ENCODE data around the gene WNK1. TPM values are rescaled to one million over a fixed set of nuclear protein-coding genes. Genes with fewer than 3 reads are reported as not detected.

The WNK1 gene
- total and polyA plus RNA-seq, 12 donors, result 14.2 to 315 (median 123) TPM

- DNase-seq, result no peak
- Histone ChIP-seq H3K4me3 (no peak overlapping the region), H3K4me1 (replicated peaks in 1 of 2) (peaks cover 4% of the 10 kb centered on the region in 2 donors), H3K27ac (no peak overlapping the region), H3K36me3 (replicated peaks in 1 of 2) (no peaks in the 10 kb centered on the region), H3K9me3 (replicated peaks in 1 of 3) (no peaks in the 10 kb centered on the region), H3K27me3 (no peaks in the 10 kb centered on the region)
- 86 to 98% (median 95%) methylated on average over 3 of the region's 3 CpGs for WGBS, 4 donors
- TF ChIP-seq CTCF (IDR thresholded peaks at IDR 0.05) (no peak), POLR2A (IDR thresholded peaks at IDR 0.05) (no peak)
- intact Hi-C loops (cut with DNase I), result loop anchor here in 1 of 2 donors (10.0 kb wide), 1 partner anchor 109 kb away; the partner anchor contains the start of gene RAD52
Observed at GRCh38 chr12:835754-836518, 83.6 kb downstream of the WNK1 start.

- intact Hi-C loops (cut with DNase I), result loop anchor here in 1 of 2 donors (10.0 kb wide), 1 partner anchor 108 kb away; the partner anchor contains the start of gene RAD52
- Histone ChIP-seq H3K4me1 (replicated peaks in 1 of 2) (peaks cover 4 to 8% of the 10 kb centered on the region in 2 donors), H3K9me3 (replicated peaks in 1 of 3) (no peaks in the 10 kb centered on the region), H3K36me3 (replicated peaks in 1 of 2) (no peaks in the 10 kb centered on the region), H3K4me3 (no peak overlapping the region), H3K27ac (no peak overlapping the region), H3K27me3 (no peaks in the 10 kb centered on the region)
- 89 to 93% (median 90%) methylated on average over 6 of the region's 6 CpGs for WGBS, 4 donors
- DNase-seq, result no peak
- TF ChIP-seq POLR2A (IDR thresholded peaks at IDR 0.05), result no peak
- TF ChIP-seq CTCF (IDR thresholded peaks at IDR 0.05), result no peak
Observed at GRCh38 chr12:836952-837351, 84.6 kb downstream of the WNK1 start.

GRCh38 chr12:837548-837947 is 85.2 kb downstream of the WNK1 start:
- WGBS, 4 donors, result 95 to 100% (median 97%) methylated on average over 2 of the region's 2 CpGs
- TF ChIP-seq CTCF (IDR thresholded peaks at IDR 0.05) (no peak), POLR2A (IDR thresholded peaks at IDR 0.05) (no peak)
- Histone ChIP-seq H3K27ac (no peak overlapping the region), H3K27me3 (no peaks in the 10 kb centered on the region), H3K9me3 (replicated peaks in 1 of 3) (no peaks in the 10 kb centered on the region), H3K4me3 (no peak overlapping the region), H3K4me1 (replicated peaks in 1 of 2) (peaks cover 4 to 14% of the 10 kb centered on the region in 2 donors), H3K36me3 (replicated peaks in 1 of 2) (no peaks in the 10 kb centered on the region)
- intact Hi-C loops (cut with DNase I), result loop anchor here in 1 of 2 donors (10.0 kb wide), 1 partner anchor 107 kb away; the partner anchor contains the start of gene RAD52
- no peak for DNase-seq

- intact Hi-C loops (cut with DNase I), result no loop called here
- Histone ChIP-seq H3K27me3 (no peaks in the 10 kb centered on the region), H3K36me3 (replicated peaks in 1 of 2) (no peaks in the 10 kb centered on the region), H3K27ac (no peak overlapping the region), H3K9me3 (replicated peaks in 1 of 3) (no peaks in the 10 kb centered on the region), H3K4me3 (no peak overlapping the region), H3K4me1 (replicated peaks in 1 of 2) (peaks cover 4 to 21% of the 10 kb centered on the region in 2 donors)
- TF ChIP-seq POLR2A (IDR thresholded peaks at IDR 0.05), result no peak
- TF ChIP-seq CTCF (IDR thresholded peaks at IDR 0.05), result no peak
- DNase-seq, result no peak
Observed at GRCh38 chr12:843609-844008, 91.2 kb downstream of the WNK1 start.

All from adrenal gland (tissue), 12 donors.